GM06990 (cell line): ENCODE data around the gene C1orf53.

ENCODE experiments used
- DNase-seq: peaks from one replicate; pipeline ENCODE4 v3.0.0-alpha.2; 2011; ENCODE audit not compliant: insufficient read length; ENCODE audit errors: extremely low read depth
- H3K27me3 ChIP-seq: replicated peaks from 2 replicates; pipeline ENCODE4 v1.6.0; 2011; ENCODE audit warnings: low read length; ENCODE audit not compliant: control insufficient read depth, insufficient read depth
- H3K36me3 ChIP-seq: 2 replicates; pipeline ENCODE4 v1.5.1; 2011; ENCODE audit warnings: low read length; ENCODE audit not compliant: control insufficient read depth, insufficient read depth
- H3K4me3 ChIP-seq: replicated peaks from 2 replicates; pipeline ENCODE4 v1.5.1; 2011; ENCODE audit warnings: low read depth, mild to moderate bottlenecking, control low read depth, low read length
- TF ChIP-seq, protein P1 (sequence below): IDR thresholded peaks from 2 replicates; pipeline ENCODE4 v1.5.1; 2011; ENCODE audit warnings: low read length, control low read depth, mild to moderate bottlenecking, inconsistent platforms; ENCODE audit not compliant: insufficient read depth, poor library complexity, severe bottlenecking

C1orf53 gene

DNA sequence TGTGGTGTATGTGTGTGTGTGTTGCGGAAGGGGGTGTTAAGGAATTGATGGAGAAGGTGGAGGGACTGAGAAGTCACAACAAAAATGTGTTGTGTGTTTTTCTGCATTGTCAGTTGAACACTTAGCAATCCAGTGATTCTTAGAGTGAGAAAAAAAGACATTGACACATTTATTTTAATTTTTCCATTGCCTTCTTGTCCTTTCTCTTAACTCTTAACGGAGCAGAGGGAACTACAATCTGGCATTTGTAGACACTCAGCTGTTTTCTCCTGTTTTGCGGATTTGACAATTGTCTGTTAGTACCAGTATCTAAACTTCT is 725 bp downstream of the C1orf53 start:
- peak overlapping the region; percentile 69 for H3K4me3 ChIP-seq
- TF ChIP-seq, protein P1, sequence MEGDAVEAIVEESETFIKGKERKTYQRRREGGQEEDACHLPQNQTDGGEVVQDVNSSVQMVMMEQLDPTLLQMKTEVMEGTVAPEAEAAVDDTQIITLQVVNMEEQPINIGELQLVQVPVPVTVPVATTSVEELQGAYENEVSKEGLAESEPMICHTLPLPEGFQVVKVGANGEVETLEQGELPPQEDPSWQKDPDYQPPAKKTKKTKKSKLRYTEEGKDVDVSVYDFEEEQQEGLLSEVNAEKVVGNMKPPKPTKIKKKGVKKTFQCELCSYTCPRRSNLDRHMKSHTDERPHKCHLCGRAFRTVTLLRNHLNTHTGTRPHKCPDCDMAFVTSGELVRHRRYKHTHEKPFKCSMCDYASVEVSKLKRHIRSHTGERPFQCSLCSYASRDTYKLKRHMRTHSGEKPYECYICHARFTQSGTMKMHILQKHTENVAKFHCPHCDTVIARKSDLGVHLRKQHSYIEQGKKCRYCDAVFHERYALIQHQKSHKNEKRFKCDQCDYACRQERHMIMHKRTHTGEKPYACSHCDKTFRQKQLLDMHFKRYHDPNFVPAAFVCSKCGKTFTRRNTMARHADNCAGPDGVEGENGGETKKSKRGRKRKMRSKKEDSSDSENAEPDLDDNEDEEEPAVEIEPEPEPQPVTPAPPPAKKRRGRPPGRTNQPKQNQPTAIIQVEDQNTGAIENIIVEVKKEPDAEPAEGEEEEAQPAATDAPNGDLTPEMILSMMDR, result no peak
- no peaks in the 10 kb centered on the region for H3K36me3 ChIP-seq
- peaks cover 1% of the 10 kb centered on the region; the same call in 1 of the 2 replicates for H3K27me3 ChIP-seq
- DNase-seq, result no peak

DNA sequence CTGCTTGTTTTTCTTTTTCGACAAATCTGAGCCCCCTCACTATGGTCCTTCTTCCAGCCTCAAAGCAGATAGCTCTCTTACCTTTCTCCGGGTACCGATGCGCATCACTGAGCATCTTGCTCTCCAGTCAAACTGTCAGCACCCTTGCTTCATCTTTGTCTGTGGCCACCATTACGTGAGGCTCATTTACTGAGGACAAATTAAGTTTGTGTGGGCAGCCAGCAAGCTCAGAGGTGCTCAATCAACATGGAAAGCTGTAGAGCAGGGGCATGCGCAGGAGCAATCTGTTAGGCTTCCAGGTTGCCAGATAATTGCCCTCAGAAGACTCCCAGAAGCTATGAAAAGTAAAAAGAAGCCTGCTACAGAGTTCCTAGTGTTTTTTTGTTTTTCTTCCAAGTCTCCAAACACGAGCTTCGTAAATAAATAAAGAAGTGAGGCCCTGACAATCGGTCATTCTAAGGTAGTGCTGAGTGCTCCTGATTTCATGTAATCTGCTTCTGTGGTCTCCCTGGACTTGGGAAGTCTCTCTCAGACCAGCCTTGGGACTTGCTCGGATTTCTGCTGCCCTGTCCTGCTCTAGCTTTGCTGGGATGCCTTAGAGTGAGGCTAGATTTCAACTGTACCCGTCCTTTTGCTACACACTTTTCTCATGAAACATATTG is 1.8 kb downstream of the C1orf53 start:
- TF ChIP-seq, protein P1, result no peak
- Histone ChIP-seq H3K4me3 (no peak overlapping the region), H3K36me3 (no peaks in the 10 kb centered on the region), H3K27me3 (peaks cover 1% of the 10 kb centered on the region; the same call in 1 of the 2 replicates)
- no peak for DNase-seq

DNA sequence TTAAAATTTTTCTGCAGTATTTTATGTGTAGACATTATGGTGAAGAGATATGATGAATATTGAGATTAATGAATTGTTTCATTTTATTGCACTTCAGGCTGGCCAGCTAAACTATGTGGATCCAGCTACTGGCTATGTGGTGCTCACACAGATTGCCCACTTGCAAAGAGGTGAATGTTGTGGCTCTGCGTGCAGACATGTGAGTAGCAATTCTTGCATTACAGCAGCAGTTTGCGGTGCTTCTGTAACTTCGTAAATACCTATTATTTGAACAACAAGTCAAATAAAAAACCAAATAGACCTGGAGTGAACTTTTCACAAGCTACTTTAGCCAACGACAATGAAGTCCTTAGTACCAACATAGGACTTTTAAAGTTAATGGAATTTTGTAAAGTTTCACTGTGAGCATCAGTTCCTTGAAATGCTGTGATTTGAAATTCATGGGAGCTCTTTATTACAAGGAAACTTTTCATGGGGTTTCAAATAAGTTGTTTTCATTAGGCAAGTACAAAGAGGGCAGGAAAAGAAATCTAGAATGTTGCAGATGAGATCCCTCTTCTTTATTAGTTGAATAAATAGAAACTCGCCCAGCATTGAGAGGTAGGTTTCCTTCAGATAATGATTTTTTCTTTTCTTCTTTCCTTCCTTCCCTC is 3.4 kb downstream of the C1orf53 start:
- H3K36me3 ChIP-seq, result no peaks in the 10 kb centered on the region
- DNase-seq, result no peak
- TF ChIP-seq, protein P1, result no peak
- no peak overlapping the region for H3K4me3 ChIP-seq
- H3K27me3 ChIP-seq, result peaks cover 1% of the 10 kb centered on the region; the same call in 1 of the 2 replicates

DNA sequence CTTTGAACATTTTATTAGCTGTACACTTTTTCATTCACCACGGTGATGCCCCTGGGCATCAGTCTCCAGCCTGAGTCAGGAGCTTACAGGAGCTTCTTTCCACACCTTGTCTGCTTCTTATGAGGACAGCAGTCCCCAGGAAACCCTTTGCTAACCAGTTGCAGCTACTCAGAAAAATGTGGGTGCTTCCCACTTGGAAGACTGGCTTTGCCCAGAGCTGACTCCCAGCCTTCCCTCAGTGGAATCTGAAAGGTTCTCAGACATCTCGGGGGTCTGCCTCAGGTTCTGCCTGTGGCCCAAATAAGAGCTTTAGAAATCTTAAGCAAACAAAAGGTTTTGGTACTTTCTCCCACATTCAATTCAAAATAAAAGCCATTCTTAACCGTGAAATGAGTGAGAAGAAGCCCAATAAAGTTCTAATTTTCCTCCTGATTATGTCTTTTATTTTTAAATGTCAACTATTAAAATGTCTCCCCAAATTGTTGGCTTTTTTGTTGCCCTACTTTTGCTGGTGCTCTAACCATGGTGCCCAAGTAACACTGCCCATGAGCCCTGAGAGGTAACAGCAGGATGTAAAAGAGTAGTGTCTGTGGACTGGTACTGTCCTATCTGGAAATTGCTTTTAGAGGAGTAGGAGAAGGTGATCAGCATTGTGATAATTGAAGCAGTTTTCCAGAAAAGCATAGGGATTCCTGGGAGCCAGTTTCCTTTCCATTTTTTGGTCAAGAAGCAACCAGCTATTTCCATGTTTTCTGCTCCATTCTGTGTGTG is 5.6 kb downstream of the C1orf53 start:
- DNase-seq, result no peak
- H3K4me3 ChIP-seq, result no peak overlapping the region
- H3K27me3 ChIP-seq, result peaks cover 4% of the 10 kb centered on the region
- TF ChIP-seq, protein P1, result no peak
- H3K36me3 ChIP-seq, result no peaks in the 10 kb centered on the region

DNA sequence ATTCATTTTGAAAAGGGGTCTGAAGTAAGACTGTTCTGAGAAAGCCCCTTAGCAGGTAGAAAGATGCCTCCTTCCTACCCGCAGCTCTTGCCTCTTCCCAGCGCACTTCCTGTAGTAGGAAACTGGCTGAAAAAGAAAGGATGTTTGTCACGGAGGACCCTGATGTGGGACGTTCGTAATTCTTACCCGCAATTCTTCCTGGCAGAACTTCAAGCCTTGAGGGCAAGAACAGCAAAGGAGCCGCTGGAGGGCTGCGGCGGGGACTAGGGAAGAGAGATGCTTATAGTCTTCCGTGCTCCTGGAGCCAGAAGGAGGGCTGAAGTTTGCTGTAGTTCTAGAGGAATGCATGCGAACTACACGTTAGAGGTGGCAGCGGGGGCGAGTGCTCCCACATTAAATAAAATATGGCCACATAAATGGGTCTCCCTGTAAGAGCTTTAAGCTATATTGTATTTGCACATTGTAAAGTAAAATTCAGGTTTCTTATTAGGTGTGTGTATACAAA is 6.3 kb downstream of the C1orf53 start:
- H3K4me3 ChIP-seq, result no peak overlapping the region

More for the DNA sequence above, 6.3 kb downstream of the C1orf53 start:
- no peak for DNase-seq
- no peaks in the 10 kb centered on the region for H3K36me3 ChIP-seq
- peaks cover 7% of the 10 kb centered on the region for H3K27me3 ChIP-seq
- TF ChIP-seq, protein P1, result no peak
